ENCODE measurements around the gene RNF14. TPM values are rescaled to one million over a fixed set of nuclear protein-coding genes. Genes with fewer than 3 reads are reported as not detected.

The RNF14 gene
- total RNA-seq, 1 experiment from 2014 or later: 41.9 TPM

DNA sequence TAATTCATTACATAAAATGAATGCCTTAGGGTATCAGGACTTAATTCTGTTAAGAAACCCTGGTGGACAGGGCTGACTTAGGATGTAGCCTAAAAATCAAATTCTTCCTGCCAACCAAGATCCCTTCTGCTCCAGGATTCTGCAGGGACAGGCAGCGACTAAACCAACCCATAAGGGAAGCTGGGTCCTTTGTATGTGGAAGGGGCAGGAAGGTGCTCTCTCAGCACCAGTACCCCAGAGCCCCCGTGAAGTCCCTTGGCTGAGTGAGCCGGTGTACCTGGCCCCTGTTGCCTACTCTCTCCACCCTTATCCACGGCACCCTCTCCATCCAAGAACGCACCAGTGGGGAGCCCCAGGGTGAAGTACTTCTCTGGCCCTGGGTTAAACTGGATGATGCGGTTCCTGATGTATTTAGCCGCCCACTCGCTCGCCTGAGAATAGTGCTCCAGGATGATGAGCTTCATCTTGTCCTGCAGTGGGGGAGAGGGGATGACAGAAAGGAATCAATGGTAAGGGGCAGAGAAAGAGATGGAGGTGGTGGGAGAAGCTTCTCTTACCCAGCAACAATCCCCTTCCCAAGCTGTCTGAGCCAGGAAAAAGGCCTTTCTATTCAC is 42.8 kb downstream of the RNF14 start:
- Histone ChIP-seq H3K9ac (ENCODE audit: low read length) (peak overlapping the region; percentile 93), H3K27ac (ENCODE audit: low read length) (no peak overlapping the region), H3K4me1 (ENCODE audit: low read length) (peaks cover 39% of the 10 kb centered on the region)

DNA sequence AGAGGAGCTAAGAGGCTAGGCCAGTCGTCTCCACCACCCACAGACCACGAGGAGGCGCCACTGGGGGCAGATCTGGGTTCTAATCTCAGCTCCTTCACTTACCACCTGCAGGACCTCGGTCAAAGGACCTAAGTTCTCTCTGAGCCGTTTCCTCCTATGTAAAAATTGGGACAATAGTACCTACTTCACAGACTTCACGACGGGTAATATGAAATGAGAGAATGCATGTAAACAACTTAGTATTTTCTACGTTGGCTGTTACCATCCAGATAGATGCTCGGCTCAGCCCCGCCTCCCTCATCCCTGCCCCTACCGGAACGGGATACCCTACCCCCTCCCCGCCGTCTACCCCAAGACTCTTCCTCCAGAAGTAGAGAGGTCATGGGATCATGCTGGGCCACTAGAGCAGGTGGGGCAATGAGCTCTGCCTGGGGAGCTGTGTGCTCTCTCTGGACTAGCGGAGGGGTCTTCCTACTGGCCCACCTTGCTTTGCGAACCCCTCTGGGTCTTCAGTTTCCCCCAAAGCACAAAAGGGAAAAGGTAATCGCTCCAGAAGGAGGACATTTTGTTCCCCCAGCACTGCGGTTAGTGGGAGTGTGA is 43.4 kb downstream of the RNF14 start:
- H2AFZ ChIP-seq (ENCODE audit: low read length): peak overlapping the region; percentile 80
- H3K36me3 ChIP-seq (ENCODE audit: insufficient read depth, low read length): peaks cover 3% of the 10 kb centered on the region; the same call in 1 of the 2 replicates
- no peak overlapping the region for H3K27ac ChIP-seq (ENCODE audit: low read length)
- H3K79me2 ChIP-seq (ENCODE audit: low read length): peaks cover 14% of the 10 kb centered on the region
- H3K4me1 ChIP-seq (ENCODE audit: low read length): peaks cover 39% of the 10 kb centered on the region
- peak overlapping the region; percentile 93 for H3K9ac ChIP-seq (ENCODE audit: low read length)
- no peaks in the 10 kb centered on the region for H3K27me3 ChIP-seq (ENCODE audit: low read length)
- peak; percentile 88 for DNase-seq
- no peaks in the 10 kb centered on the region for H4K20me1 ChIP-seq (ENCODE audit: insufficient read depth, low read depth, low read length)
- H3K9me3 ChIP-seq (ENCODE audit: low read length): no peaks in the 10 kb centered on the region
- H3K4me2 ChIP-seq (ENCODE audit: low read depth, low read length, poor library complexity, severe bottlenecking): peak overlapping the region; percentile 98
- H3K9me2 ChIP-seq (replicated peaks; ENCODE audit: insufficient read depth, low read length): no peaks in the 10 kb centered on the region
- H3K4me3 ChIP-seq (ENCODE audit: low read length): peak overlapping the region; percentile 82

More for the DNA sequence above, 42.8 kb downstream of the RNF14 start:
- H4K20me1 ChIP-seq (ENCODE audit: insufficient read depth, low read depth, low read length): no peaks in the 10 kb centered on the region
- no peaks in the 10 kb centered on the region for H3K27me3 ChIP-seq (ENCODE audit: low read length)
- H3K4me3 ChIP-seq (ENCODE audit: low read length): peak overlapping the region; percentile 82
- DNase-seq: no peak
- peaks cover 3% of the 10 kb centered on the region; the same call in 1 of the 2 replicates for H3K36me3 ChIP-seq (ENCODE audit: insufficient read depth, low read length)
- H2AFZ ChIP-seq (ENCODE audit: low read length): no peak overlapping the region
- H3K79me2 ChIP-seq (ENCODE audit: low read length): peaks cover 14% of the 10 kb centered on the region
- no peaks in the 10 kb centered on the region for H3K9me2 ChIP-seq (replicated peaks; ENCODE audit: insufficient read depth, low read length)
- no peaks in the 10 kb centered on the region for H3K9me3 ChIP-seq (ENCODE audit: low read length)
- peak overlapping the region; percentile 98 for H3K4me2 ChIP-seq (ENCODE audit: low read depth, low read length, poor library complexity, severe bottlenecking)

DNA sequence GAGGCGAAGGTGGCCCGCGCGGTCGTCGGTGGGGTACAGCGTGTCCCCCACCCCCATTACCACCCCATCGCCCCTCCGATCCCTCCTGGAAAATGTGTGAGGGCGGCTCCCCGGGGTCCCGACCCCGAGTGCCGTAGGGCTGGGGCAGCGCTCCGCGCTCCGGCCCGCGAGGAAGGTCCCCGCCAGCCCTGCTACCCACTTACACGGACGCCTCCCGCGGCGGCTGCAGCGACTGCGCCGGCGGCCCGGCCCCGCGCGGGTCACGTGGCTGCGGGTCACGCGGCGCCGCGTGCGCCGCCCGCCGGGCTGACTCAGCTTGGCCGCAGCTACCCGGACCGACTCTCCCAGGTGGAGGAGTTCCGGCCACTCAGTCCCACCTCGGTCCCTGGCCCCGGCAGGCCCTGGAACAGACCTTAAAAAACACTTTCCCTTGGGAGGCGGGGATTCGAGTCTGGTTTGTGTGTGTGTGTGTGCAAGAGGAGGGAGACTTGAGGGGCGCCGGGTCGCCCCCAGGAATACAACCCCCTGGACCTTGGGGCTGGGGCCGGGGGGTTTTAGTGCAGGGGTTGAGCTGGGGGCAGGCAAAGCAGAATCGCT is 44.0 kb downstream of the RNF14 start, which contains the start of gene GNPDA1:
GNPDA1 (minus strand) TSS at position 236 of the 597 bp plus-strand sequence. CDS start 992 bp downstream, outside the sequence.
- Histone ChIP-seq H3K36me3 (ENCODE audit: insufficient read depth, low read length) (peaks cover 2% of the 10 kb centered on the region; the same call in 1 of the 2 replicates), H3K9me3 (ENCODE audit: low read length) (no peaks in the 10 kb centered on the region), H3K27me3 (ENCODE audit: low read length) (no peaks in the 10 kb centered on the region), H3K4me3 (ENCODE audit: low read length) (peak within 1 kb of the TSS; percentile 82), H3K27ac (ENCODE audit: low read length) (peak within 1 kb of the TSS; percentile 19; the same call in 1 of the 2 replicates), H2AFZ (ENCODE audit: low read length) (peak within 1 kb of the TSS; percentile 89), H3K4me2 (ENCODE audit: low read depth, low read length, poor library complexity, severe bottlenecking) (peak within 1 kb of the TSS; percentile 98), H3K9ac (ENCODE audit: low read length) (peak within 1 kb of the TSS; percentile 93), H3K4me1 (ENCODE audit: low read length) (peaks cover 40% of the 10 kb centered on the region), H3K79me2 (ENCODE audit: low read length) (peaks cover 14% of the 10 kb centered on the region), H4K20me1 (ENCODE audit: insufficient read depth, low read depth, low read length) (no peaks in the 10 kb centered on the region), H3K9me2 (replicated peaks; ENCODE audit: insufficient read depth, low read length) (no peaks in the 10 kb centered on the region)
- peak; percentile 85 for DNase-seq

DNA sequence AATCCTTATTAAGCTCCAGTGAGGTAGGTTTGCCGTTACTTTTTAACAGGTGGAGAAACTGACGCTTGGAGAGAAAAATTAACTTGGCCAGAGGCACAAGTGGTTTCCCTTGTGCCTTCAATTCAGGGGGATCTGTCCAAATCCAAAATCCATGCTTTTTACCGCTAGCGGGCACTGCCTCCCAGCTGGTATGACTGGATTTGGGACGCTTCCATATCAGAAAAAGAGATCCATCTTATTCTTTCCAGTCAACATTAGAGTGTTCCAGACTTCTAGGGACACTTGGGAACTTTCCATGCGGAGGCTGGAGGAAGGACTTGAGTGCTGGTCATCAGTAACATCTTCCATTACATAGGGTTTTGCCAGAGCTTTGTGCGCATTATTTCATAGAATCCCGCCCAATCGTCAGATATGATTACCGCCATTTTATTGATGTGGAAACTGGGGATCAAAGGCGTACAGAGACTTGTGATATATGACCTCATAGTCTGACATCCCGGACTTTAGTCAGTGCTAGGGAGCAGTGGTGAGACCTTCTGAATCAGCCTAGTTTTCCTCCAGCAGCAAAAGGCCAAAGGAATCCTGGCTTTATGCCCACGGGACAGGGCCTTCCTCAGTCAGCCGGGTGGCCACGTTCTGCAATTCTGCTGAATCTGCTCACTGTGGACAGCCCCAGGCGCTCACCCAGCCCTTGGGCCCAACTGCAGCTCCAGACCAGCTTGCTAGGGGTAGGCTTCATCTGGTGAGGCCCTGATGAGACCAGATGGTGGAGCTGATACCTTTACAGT is 45.0 kb downstream of the RNF14 start:
- H3K27me3 ChIP-seq (ENCODE audit: low read length): no peaks in the 10 kb centered on the region
- 0 out of 2 replicates have a peak overlapping the region, but pooled peaks have one; percentile 93 for H3K9ac ChIP-seq (ENCODE audit: low read length)
- H3K9me3 ChIP-seq (ENCODE audit: low read length): no peaks in the 10 kb centered on the region
- H4K20me1 ChIP-seq (ENCODE audit: insufficient read depth, low read depth, low read length): no peaks in the 10 kb centered on the region
- no peak overlapping the region for H3K27ac ChIP-seq (ENCODE audit: low read length)
- H3K4me3 ChIP-seq (ENCODE audit: low read length): peak overlapping the region; percentile 82; the same call in 1 of the 2 replicates
- no peaks in the 10 kb centered on the region for H3K9me2 ChIP-seq (replicated peaks; ENCODE audit: insufficient read depth, low read length)
- H2AFZ ChIP-seq (ENCODE audit: low read length): no peak overlapping the region
- peak; percentile 47 for DNase-seq
- H3K36me3 ChIP-seq (ENCODE audit: insufficient read depth, low read length): no peaks in the 10 kb centered on the region; the same call in 1 of the 2 replicates
- H3K4me1 ChIP-seq (ENCODE audit: low read length): peaks cover 48% of the 10 kb centered on the region
- H3K4me2 ChIP-seq (ENCODE audit: low read depth, low read length, poor library complexity, severe bottlenecking): peak overlapping the region; percentile 98
- H3K79me2 ChIP-seq (ENCODE audit: low read length): peaks cover 14% of the 10 kb centered on the region

DNA sequence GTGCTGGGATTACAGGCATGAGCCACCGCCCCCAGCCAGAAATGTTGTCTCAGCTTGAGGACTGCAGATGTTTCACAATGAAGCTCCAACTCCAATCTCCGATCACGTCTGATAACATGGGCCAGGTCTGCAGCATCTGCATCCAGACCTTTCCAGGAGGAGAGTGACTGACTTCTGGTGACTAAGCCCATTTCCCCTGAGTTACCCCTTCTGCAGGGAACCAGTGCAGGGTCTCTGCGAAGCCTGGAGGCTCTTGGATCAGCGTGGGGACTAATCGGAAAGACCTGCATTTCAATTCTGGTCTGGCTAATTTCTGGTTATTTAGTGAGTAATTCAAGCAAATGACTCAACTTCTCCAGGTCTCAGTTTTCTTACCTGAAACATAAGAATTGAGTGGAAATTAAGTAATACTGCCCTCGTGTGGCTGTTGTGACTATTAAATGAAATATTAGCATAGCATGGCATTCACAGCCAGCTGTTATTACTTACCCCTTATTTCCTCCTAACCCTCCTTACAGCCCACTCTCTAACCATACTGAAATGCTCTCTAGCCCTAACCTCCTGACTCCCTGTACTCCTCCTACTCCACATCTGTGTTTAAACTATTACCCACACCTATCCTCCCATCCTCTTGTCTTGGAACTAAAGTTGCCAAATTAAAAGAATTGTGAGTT is 46.1 kb downstream of the RNF14 start:
- H3K27me3 ChIP-seq (ENCODE audit: low read length): no peaks in the 10 kb centered on the region
- no peak overlapping the region for H3K9ac ChIP-seq (ENCODE audit: low read length)
- DNase-seq: peak; percentile 90
- peak overlapping the region; percentile 74; the same call in 1 of the 2 replicates for H2AFZ ChIP-seq (ENCODE audit: low read length)
- no peak overlapping the region for H3K4me2 ChIP-seq (ENCODE audit: low read depth, low read length, poor library complexity, severe bottlenecking)
- no peaks in the 10 kb centered on the region for H3K9me2 ChIP-seq (replicated peaks; ENCODE audit: insufficient read depth, low read length)
- no peaks in the 10 kb centered on the region for H3K36me3 ChIP-seq (ENCODE audit: insufficient read depth, low read length)
- H3K4me3 ChIP-seq (ENCODE audit: low read length): no peak overlapping the region
- H3K27ac ChIP-seq (ENCODE audit: low read length): no peak overlapping the region
- H3K9me3 ChIP-seq (ENCODE audit: low read length): no peaks in the 10 kb centered on the region
- peaks cover 14% of the 10 kb centered on the region for H3K79me2 ChIP-seq (ENCODE audit: low read length)
- no peaks in the 10 kb centered on the region for H4K20me1 ChIP-seq (ENCODE audit: insufficient read depth, low read depth, low read length)
- peaks cover 48% of the 10 kb centered on the region for H3K4me1 ChIP-seq (ENCODE audit: low read length)

DNA sequence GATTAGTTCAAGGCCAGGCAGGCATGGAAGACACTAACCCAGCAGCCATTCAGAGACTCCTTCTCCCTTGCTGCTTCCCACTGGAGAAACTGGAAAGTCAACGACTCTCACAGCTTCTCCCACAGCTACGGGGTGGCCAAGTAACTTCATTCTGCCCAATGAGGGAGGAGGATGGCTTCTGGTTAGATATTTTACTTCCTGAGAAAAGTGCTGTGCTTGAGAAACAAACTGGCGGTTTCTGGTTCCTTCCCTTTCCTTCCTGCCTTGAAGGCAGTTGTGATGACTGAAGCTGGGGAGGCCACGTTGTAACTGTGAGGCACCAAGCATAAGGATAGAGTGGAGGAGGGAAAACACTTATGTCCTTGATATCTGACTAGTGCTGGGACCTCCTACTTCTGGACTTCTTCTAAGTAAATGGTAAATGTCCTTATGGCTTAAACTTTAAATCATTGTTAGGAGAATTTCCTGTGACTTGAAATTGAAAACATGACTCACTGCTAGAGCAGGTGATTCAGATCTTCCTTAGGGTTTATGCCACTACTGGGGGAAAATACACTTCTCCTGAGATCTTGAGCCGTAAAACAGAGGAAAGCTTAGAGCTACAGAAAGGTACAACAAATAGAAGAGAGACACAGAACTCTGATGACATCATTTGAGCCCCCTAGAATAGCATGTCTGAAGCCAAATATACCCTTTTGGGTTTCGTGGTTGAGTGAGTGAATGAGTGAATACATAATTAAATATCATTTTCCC is 47.1 kb downstream of the RNF14 start:
- H3K27ac ChIP-seq (ENCODE audit: low read length): no peak overlapping the region
- no peak overlapping the region for H3K4me2 ChIP-seq (ENCODE audit: low read depth, low read length, poor library complexity, severe bottlenecking)
- 0 out of 2 replicates have a peak, but pooled peaks cover 4% of the 10 kb centered on the region for H3K9me3 ChIP-seq (ENCODE audit: low read length)
- no peak overlapping the region for H3K9ac ChIP-seq (ENCODE audit: low read length)
- H3K4me1 ChIP-seq (ENCODE audit: low read length): peaks cover 48% of the 10 kb centered on the region
- DNase-seq: peak; percentile 37
- peak overlapping the region; percentile 57; the same call in 1 of the 2 replicates for H2AFZ ChIP-seq (ENCODE audit: low read length)
- H3K4me3 ChIP-seq (ENCODE audit: low read length): no peak overlapping the region
- H4K20me1 ChIP-seq (ENCODE audit: insufficient read depth, low read depth, low read length): no peaks in the 10 kb centered on the region
- H3K27me3 ChIP-seq (ENCODE audit: low read length): no peaks in the 10 kb centered on the region
- no peaks in the 10 kb centered on the region for H3K9me2 ChIP-seq (replicated peaks; ENCODE audit: insufficient read depth, low read length)
- H3K79me2 ChIP-seq (ENCODE audit: low read length): peaks cover 14% of the 10 kb centered on the region
- no peaks in the 10 kb centered on the region for H3K36me3 ChIP-seq (ENCODE audit: insufficient read depth, low read length)

DNA sequence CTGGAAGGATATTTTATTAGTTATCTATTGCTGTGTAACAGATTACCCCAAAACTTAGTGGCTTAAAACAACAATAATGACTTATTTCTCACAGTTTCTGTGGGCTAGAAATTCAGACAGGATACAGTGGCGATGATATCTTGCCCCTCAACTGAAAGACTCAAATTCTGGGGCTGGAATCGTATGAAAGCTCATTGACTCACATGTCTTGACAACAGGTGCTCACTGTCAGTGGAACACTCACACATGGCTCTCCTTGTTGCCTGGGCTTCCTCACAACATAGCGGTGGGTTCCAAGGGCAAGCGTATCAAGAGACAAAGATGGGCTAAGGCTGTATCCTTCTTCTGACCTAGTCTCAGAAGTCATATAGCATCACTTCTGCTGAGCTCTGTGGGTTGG is 47.7 kb downstream of the RNF14 start:
- 0 out of 2 replicates have a peak, but pooled peaks cover 4% of the 10 kb centered on the region for H3K9me3 ChIP-seq (ENCODE audit: low read length)
- H3K4me2 ChIP-seq (ENCODE audit: low read depth, low read length, poor library complexity, severe bottlenecking): no peak overlapping the region
- no peak overlapping the region for H3K27ac ChIP-seq (ENCODE audit: low read length)
- H3K4me3 ChIP-seq (ENCODE audit: low read length): no peak overlapping the region
- H3K9ac ChIP-seq (ENCODE audit: low read length): no peak overlapping the region
- no peaks in the 10 kb centered on the region for H3K9me2 ChIP-seq (replicated peaks; ENCODE audit: insufficient read depth, low read length)
- H3K79me2 ChIP-seq (ENCODE audit: low read length): peaks cover 11% of the 10 kb centered on the region
- peaks cover 45% of the 10 kb centered on the region for H3K4me1 ChIP-seq (ENCODE audit: low read length)
- peak; percentile 22 for DNase-seq
- H2AFZ ChIP-seq (ENCODE audit: low read length): no peak overlapping the region
- H3K36me3 ChIP-seq (ENCODE audit: insufficient read depth, low read length): no peaks in the 10 kb centered on the region
- H3K27me3 ChIP-seq (ENCODE audit: low read length): no peaks in the 10 kb centered on the region
- H4K20me1 ChIP-seq (ENCODE audit: insufficient read depth, low read depth, low read length): no peaks in the 10 kb centered on the region
